Neural cell (in vitro differentiated cells): ENCODE measurements around the gene BLMH. TPM values are rescaled to one million over a fixed set of nuclear protein-coding genes. Genes with fewer than 3 reads are reported as not detected.

Source experiments
- H2AFZ ChIP-seq: fragments of 200-600, 300-800 bp; sonication (generic), shearing (Covaris generic); 2 replicates; pipeline ENCODE4 v1.6.0; 2014; ENCODE audit warnings: low read depth, mild to moderate bottlenecking, antibody characterized with exemption, low read length, moderate library complexity
- H3F3A ChIP-seq: fragments of 200-600 bp; shearing (Covaris generic); 2 replicates; pipeline ENCODE4 v1.6.1; 2016; ENCODE audit warnings: mild to moderate bottlenecking, moderate library complexity, mixed read lengths, antibody characterized with exemption, low read length; ENCODE audit not compliant: insufficient read depth, poor library complexity, severe bottlenecking
- H3K27ac ChIP-seq: fragments of 200-600, 300-800 bp; sonication (generic), shearing (Covaris generic); 2 replicates; pipeline ENCODE4 v1.5.1; 2014; ENCODE audit warnings: mild to moderate bottlenecking, low read length, moderate library complexity
- H3K27me3 ChIP-seq: fragments of 300-800, 200-600 bp; sonication (generic), shearing (Covaris generic); 2 replicates; pipeline ENCODE4 v1.6.0; 2014; ENCODE audit warnings: mild to moderate bottlenecking, low read depth, low read length, moderate library complexity; ENCODE audit not compliant: insufficient read depth
- H3K36me3 ChIP-seq: fragments of 300-800, 200-600 bp; sonication (generic), shearing (Covaris generic); 2 replicates; pipeline ENCODE4 v1.5.1; 2014; ENCODE audit warnings: mild to moderate bottlenecking, antibody characterized with exemption, low read length, moderate library complexity; ENCODE audit not compliant: insufficient read depth
- H3K4me2 ChIP-seq: fragments of 300-800, 200-600 bp; sonication (generic), shearing (Covaris generic); 2 replicates; pipeline ENCODE4 v1.6.0; 2014; ENCODE audit warnings: mild to moderate bottlenecking, low read length
- H3K4me3 ChIP-seq: fragments of 300-800, 200-600 bp; sonication (generic), shearing (Covaris generic); 2 replicates; pipeline ENCODE4 v1.5.1; 2014; ENCODE audit warnings: mild to moderate bottlenecking, low read length, moderate library complexity
- H3K79me2 ChIP-seq: fragments of 200-600 bp; shearing (Covaris generic); replicated peaks from 2 replicates; pipeline ENCODE4 v1.6.0; 2014; ENCODE audit warnings: mild to moderate bottlenecking, low read length, moderate library complexity; ENCODE audit not compliant: insufficient read depth
- H3K9ac ChIP-seq: fragments of 300-800, 200-600 bp; sonication (generic), shearing (Covaris generic); 2 replicates; pipeline ENCODE4 v1.6.1; 2016; ENCODE audit warnings: mild to moderate bottlenecking, low read length, mixed read lengths
- H3K9me2 ChIP-seq: fragments of 200-600 bp; shearing (Covaris generic); 2 replicates; pipeline ENCODE4 v1.6.1; 2016; ENCODE audit warnings: mild to moderate bottlenecking, low read length, mixed read lengths; ENCODE audit not compliant: insufficient read depth
- H3K9me3 ChIP-seq: fragments of 200-600, 300-800 bp; sonication (generic), shearing (Covaris generic); 2 replicates; pipeline ENCODE4 v1.6.1; 2016; ENCODE audit warnings: mild to moderate bottlenecking, mixed run types, low read length, moderate library complexity, mixed read lengths
- H4K20me1 ChIP-seq: fragments of 200-600 bp; shearing (Covaris generic); 2 replicates; pipeline ENCODE4 v1.6.1; 2016; ENCODE audit warnings: mild to moderate bottlenecking, mixed run types; ENCODE audit not compliant: insufficient read depth
- EP300 ChIP-seq: fragments of 450-650 bp; conservative IDR thresholded peaks from 2 replicates; pipeline ENCODE4 v1.6.1; 2014; ENCODE audit warnings: antibody characterized with exemption, mild to moderate bottlenecking, moderate library complexity; ENCODE audit not compliant: poor library complexity, severe bottlenecking
- EZH2 ChIP-seq: fragments of 200-600, 300-800 bp; shearing (Covaris generic), sonication (generic); IDR thresholded peaks from 2 replicates; pipeline ENCODE4 v1.6.1; 2014; ENCODE audit warnings: antibody characterized with exemption, low read length, borderline replicate concordance, mild to moderate bottlenecking; ENCODE audit not compliant: insufficient read depth, poor library complexity, severe bottlenecking
- MXI1 ChIP-seq: fragments of 450-650 bp; conservative IDR thresholded peaks from 2 replicates; pipeline ENCODE4 v1.6.1; 2014; ENCODE audit warnings: antibody characterized with exemption, mild to moderate bottlenecking; ENCODE audit not compliant: poor library complexity, severe bottlenecking
- POLR2AphosphoS5 ChIP-seq: IDR thresholded peaks from 2 replicates; pipeline ENCODE4 v1.6.1; 2012
- RAD21 ChIP-seq: fragments of 450-650 bp; conservative IDR thresholded peaks from 2 replicates; pipeline ENCODE4 v1.6.1; 2014; ENCODE audit warnings: antibody characterized with exemption, mild to moderate bottlenecking, moderate library complexity
- SMC3 ChIP-seq: fragments of 450-650 bp; conservative IDR thresholded peaks from 2 replicates; pipeline ENCODE4 v1.6.1; 2014; ENCODE audit warnings: antibody characterized with exemption, mild to moderate bottlenecking, moderate library complexity; ENCODE audit not compliant: poor library complexity
- TAF1 ChIP-seq: IDR thresholded peaks from 2 replicates; pipeline ENCODE4 v1.6.1; 2012; ENCODE audit warnings: low read depth
- polyA plus RNA-seq: library from polyadenylated mRNA; depleted of rRNA; stranded (reverse); fragments of >200 nt; gene quantifications from 2 replicates; pipeline ENCODE4 v1.2.3, GENCODE V29; 2014
- TF ChIP-seq, protein P1 (sequence below): IDR thresholded peaks from 2 replicates; pipeline ENCODE4 v1.6.1; 2012; ENCODE audit warnings: borderline replicate concordance
- TF ChIP-seq, protein P2 (sequence below): fragments of 450-650 bp; IDR thresholded peaks from 2 replicates; pipeline ENCODE4 v1.5.1; 2014; ENCODE audit warnings: antibody characterized with exemption, mild to moderate bottlenecking, moderate library complexity; ENCODE audit not compliant: poor library complexity, severe bottlenecking

The BLMH gene
- polyA plus RNA-seq, 1 donor from 2014 or later = 44.3 TPM

DNA sequence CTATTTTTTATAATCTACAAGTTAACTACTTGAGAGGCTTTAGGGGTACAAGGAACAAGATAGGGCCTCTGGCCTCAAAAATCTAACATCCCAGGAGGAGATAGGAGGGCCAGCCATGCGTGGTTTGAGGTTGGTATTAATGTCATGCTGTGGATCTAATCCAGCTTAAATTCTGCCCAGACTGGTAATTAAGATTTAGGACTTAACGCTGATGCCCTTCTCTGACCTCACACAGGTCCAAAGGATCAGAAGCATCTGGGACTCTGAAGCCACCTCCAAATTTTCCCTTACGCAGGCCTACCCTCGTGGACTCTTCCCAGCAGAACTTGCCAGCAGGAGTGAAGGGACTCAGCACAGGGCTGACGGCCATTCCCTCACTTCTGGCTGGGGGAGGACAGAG, 71.3 kb downstream of the BLMH start:
- Histone ChIP-seq H4K20me1 (no peaks in the 10 kb centered on the region), H3K9me2 (no peaks in the 10 kb centered on the region), H3K4me3 (no peak overlapping the region), H2AFZ (no peak overlapping the region), H3K36me3 (no peaks in the 10 kb centered on the region), H3K9ac (no peak overlapping the region), H3K27me3 (no peaks in the 10 kb centered on the region), H3K27ac (no peak overlapping the region), H3F3A (no peaks in the 10 kb centered on the region), H3K9me3 (no peaks in the 10 kb centered on the region), H3K79me2 (no peaks in the 10 kb centered on the region), H3K4me2 (no peak overlapping the region)
- TF ChIP-seq TAF1 (no peak), EP300 (no peak), EZH2 (no peak), POLR2AphosphoS5 (no peak), MXI1 (no peak), RAD21 (no peak), SMC3 (no peak)
- TF ChIP-seq, protein P1, sequence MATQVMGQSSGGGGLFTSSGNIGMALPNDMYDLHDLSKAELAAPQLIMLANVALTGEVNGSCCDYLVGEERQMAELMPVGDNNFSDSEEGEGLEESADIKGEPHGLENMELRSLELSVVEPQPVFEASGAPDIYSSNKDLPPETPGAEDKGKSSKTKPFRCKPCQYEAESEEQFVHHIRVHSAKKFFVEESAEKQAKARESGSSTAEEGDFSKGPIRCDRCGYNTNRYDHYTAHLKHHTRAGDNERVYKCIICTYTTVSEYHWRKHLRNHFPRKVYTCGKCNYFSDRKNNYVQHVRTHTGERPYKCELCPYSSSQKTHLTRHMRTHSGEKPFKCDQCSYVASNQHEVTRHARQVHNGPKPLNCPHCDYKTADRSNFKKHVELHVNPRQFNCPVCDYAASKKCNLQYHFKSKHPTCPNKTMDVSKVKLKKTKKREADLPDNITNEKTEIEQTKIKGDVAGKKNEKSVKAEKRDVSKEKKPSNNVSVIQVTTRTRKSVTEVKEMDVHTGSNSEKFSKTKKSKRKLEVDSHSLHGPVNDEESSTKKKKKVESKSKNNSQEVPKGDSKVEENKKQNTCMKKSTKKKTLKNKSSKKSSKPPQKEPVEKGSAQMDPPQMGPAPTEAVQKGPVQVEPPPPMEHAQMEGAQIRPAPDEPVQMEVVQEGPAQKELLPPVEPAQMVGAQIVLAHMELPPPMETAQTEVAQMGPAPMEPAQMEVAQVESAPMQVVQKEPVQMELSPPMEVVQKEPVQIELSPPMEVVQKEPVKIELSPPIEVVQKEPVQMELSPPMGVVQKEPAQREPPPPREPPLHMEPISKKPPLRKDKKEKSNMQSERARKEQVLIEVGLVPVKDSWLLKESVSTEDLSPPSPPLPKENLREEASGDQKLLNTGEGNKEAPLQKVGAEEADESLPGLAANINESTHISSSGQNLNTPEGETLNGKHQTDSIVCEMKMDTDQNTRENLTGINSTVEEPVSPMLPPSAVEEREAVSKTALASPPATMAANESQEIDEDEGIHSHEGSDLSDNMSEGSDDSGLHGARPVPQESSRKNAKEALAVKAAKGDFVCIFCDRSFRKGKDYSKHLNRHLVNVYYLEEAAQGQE = no peak
- TF ChIP-seq, protein P2, sequence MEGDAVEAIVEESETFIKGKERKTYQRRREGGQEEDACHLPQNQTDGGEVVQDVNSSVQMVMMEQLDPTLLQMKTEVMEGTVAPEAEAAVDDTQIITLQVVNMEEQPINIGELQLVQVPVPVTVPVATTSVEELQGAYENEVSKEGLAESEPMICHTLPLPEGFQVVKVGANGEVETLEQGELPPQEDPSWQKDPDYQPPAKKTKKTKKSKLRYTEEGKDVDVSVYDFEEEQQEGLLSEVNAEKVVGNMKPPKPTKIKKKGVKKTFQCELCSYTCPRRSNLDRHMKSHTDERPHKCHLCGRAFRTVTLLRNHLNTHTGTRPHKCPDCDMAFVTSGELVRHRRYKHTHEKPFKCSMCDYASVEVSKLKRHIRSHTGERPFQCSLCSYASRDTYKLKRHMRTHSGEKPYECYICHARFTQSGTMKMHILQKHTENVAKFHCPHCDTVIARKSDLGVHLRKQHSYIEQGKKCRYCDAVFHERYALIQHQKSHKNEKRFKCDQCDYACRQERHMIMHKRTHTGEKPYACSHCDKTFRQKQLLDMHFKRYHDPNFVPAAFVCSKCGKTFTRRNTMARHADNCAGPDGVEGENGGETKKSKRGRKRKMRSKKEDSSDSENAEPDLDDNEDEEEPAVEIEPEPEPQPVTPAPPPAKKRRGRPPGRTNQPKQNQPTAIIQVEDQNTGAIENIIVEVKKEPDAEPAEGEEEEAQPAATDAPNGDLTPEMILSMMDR = no peak

DNA sequence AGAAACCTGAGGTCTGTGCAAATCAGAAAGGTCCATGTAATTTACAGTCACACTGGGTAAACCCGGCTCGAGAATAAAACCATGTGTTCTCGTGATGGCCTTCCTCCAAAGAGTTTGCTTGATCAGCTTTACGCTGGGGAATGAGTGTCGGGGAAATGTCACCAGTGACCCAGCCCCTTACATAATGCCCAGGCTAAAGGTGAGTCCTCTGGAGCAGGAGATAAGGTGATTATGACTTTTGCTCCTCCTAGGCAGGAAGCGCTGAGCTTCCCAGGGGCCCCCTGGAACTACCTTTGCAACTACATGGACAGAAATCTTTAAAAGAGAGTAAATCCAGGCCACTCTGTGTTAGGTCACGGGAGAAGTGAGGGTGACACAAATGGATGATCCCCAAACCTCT, 71.9 kb downstream of the BLMH start:
- H4K20me1 ChIP-seq = no peaks in the 10 kb centered on the region
- TF ChIP-seq EZH2 (no peak), SMC3 (no peak), MXI1 (no peak), TAF1 (no peak)
- TF ChIP-seq, protein P2 = no peak
- no peaks in the 10 kb centered on the region for H3K79me2 ChIP-seq
- no peaks in the 10 kb centered on the region for H3K36me3 ChIP-seq
- H3K9me3 ChIP-seq = no peaks in the 10 kb centered on the region
- H3K27ac ChIP-seq = no peak overlapping the region
- no peak overlapping the region for H3K9ac ChIP-seq
- no peak overlapping the region for H2AFZ ChIP-seq
- no peaks in the 10 kb centered on the region for H3F3A ChIP-seq
- H3K27me3 ChIP-seq = no peaks in the 10 kb centered on the region
- no peaks in the 10 kb centered on the region for H3K9me2 ChIP-seq
- no peak overlapping the region for H3K4me2 ChIP-seq
- H3K4me3 ChIP-seq = no peak overlapping the region
